Loucy (cell line): Measurements from ENCODE around the gene FGF3.

Source experiments
- CTCF ChIP-seq: fragments of 200-600 bp; sonication (generic); conservative IDR thresholded peaks from 2 replicates; pipeline ENCODE4 v1.5.1; 2014; ENCODE audit warnings: mild to moderate bottlenecking, antibody characterized with exemption, low read length
- EZH2phosphoT487 ChIP-seq: fragments of 200-600 bp; IDR thresholded peaks from 2 replicates; pipeline ENCODE4 v1.6.1; 2018; ENCODE audit warnings: antibody characterized with exemption, mild to moderate bottlenecking, moderate library complexity, borderline replicate concordance

- no peak for TF ChIP-seq CTCF
- no peak for TF ChIP-seq EZH2phosphoT487
Measured at GRCh38 chr11:69820441-69820840, 1.2 kb upstream of the FGF3 start.
